IMR-90 (cell line): Measurements from ENCODE around the gene NDOR1. TPM values are rescaled to one million over a fixed set of nuclear protein-coding genes. Genes with fewer than 3 reads are reported as not detected.
A peak's percentile ranks its signal among the peaks of the same experiment; 100 is the strongest.

Source experiments
- ATAC-seq: fragments of 200-7000 bp; cut with Tn5 transposase; 2 replicates; pipeline ENCODE4 v1.9.1; 2020; ENCODE audit warnings: low read depth, mild to moderate bottlenecking, moderate library complexity
- Bru-seq: library from RNA; stranded (reverse); fragments of 400-500 nt; gene quantifications from one replicate; lab custom pipeline; 2021; lab: Mats Ljungman, UMichigan
- BruChase-seq, 2 experiments: library from RNA; stranded (reverse); fragments of 400-500 nt; gene quantifications; one replicate each; lab custom pipeline; 2021; lab: Mats Ljungman, UMichigan
- BruUV-seq: library from RNA; stranded (reverse); fragments of 400-500 nt; replicated peaks from 2 replicates; lab custom pipeline; 2021; lab: Mats Ljungman, UMichigan
- CTCF ChIA-PET: fragments of 300-600 bp; formaldehyde crosslinking; extraction: SDS; loops from one replicate; lab custom pipeline; 2021; ENCODE audit warnings: antibody characterized with exemption; lab: Yijun Ruan, JAX
- POLR2A ChIA-PET: fragments of 300-600 bp; sonication (Branson Sonifier 250); formaldehyde crosslinking; loops from one replicate; lab custom pipeline; 2022; ENCODE audit warnings: antibody characterized with exemption; ENCODE audit not compliant: unreplicated experiment; lab: Charles Lee
- DNase-seq: peaks from one replicate; pipeline ENCODE4 v3.0.0; 2013
- H2AFZ ChIP-seq: replicated peaks from 2 replicates; pipeline ENCODE3; 2013; ENCODE audit warnings: low read length, mild to moderate bottlenecking; ENCODE audit not compliant: poor library complexity
- H2AK5ac ChIP-seq: 2 replicates; pipeline ENCODE4 v1.6.1; 2013; ENCODE audit warnings: low read depth, low read length, inconsistent platforms
- H2AK9ac ChIP-seq: replicated peaks from 2 replicates; pipeline ENCODE3; 2013; ENCODE audit warnings: mild to moderate bottlenecking, low read depth, low read length, moderate library complexity; ENCODE audit not compliant: poor library complexity
- H2BK120ac ChIP-seq: 2 replicates; pipeline ENCODE4 v1.6.1; 2013; ENCODE audit warnings: low read depth, low read length, inconsistent platforms
- H2BK15ac ChIP-seq: 3 replicates; pipeline ENCODE4 v1.6.1; 2013; ENCODE audit warnings: low read depth, low read length, inconsistent platforms
- H2BK20ac ChIP-seq: 2 replicates; pipeline ENCODE4 v1.6.1; 2013; ENCODE audit warnings: low read depth, mild to moderate bottlenecking, inconsistent platforms, low read length, moderate library complexity
- H2BK5ac ChIP-seq: 2 replicates; pipeline ENCODE4 v1.6.1; 2013; ENCODE audit warnings: mild to moderate bottlenecking, low read depth, low read length, inconsistent platforms; ENCODE audit not compliant: poor library complexity, severe bottlenecking
- H3K14ac ChIP-seq: replicated peaks from 2 replicates; pipeline ENCODE4 v1.6.1; 2013; ENCODE audit warnings: low read depth, low read length, inconsistent platforms
- H3K18ac ChIP-seq: 2 replicates; pipeline ENCODE4 v1.6.1; 2013; ENCODE audit warnings: low read depth, low read length, control low read depth
- H3K23ac ChIP-seq: 2 replicates; pipeline ENCODE4 v1.6.1; 2013; ENCODE audit warnings: low read depth, low read length, inconsistent platforms
- H3K27ac ChIP-seq: 2 replicates; pipeline ENCODE4 v1.5.1; 2013; ENCODE audit warnings: mild to moderate bottlenecking, control low read depth, low read length; ENCODE audit not compliant: insufficient read depth
- H3K27me3 ChIP-seq: 2 replicates; pipeline ENCODE4 v1.6.1; 2013; ENCODE audit warnings: low read length; ENCODE audit not compliant: control insufficient read depth, insufficient read depth
- H3K36me3 ChIP-seq: 2 replicates; pipeline ENCODE4 v1.6.1; 2013; ENCODE audit warnings: low read length, mixed read lengths; ENCODE audit not compliant: control insufficient read depth, insufficient read depth
- H3K4ac ChIP-seq: 2 replicates; pipeline ENCODE4 v1.6.1; 2013; ENCODE audit warnings: low read depth, low read length, inconsistent platforms
- H3K4me1 ChIP-seq: 2 replicates; pipeline ENCODE4 v1.6.1; 2013; ENCODE audit warnings: low read length, mixed read lengths; ENCODE audit not compliant: control insufficient read depth, insufficient read depth
- H3K4me2 ChIP-seq: 2 replicates; pipeline ENCODE4 v1.6.1; 2013; ENCODE audit warnings: low read depth, mild to moderate bottlenecking, control low read depth, low read length, moderate library complexity
- H3K4me3 ChIP-seq: 2 replicates; pipeline ENCODE4 v1.5.1; 2013; ENCODE audit warnings: low read depth, mild to moderate bottlenecking, control low read depth, low read length, moderate library complexity; ENCODE audit not compliant: insufficient read depth
- H3K56ac ChIP-seq: 2 replicates; pipeline ENCODE4 v1.6.1; 2013; ENCODE audit warnings: low read length, inconsistent platforms; ENCODE audit not compliant: insufficient read depth; ENCODE audit errors: extremely low read depth
- H3K79me1 ChIP-seq, 2 experiments: 2 replicates each; pipeline ENCODE4 v1.6.1; 2013; ENCODE audit warnings: low read length in 2 of 2, inconsistent platforms in 1 of 2, low read depth in 1 of 2
- H3K9ac ChIP-seq: 2 replicates; pipeline ENCODE4 v1.6.1; 2013; ENCODE audit warnings: low read depth, low read length, control low read depth
- H3K9me1 ChIP-seq: 2 replicates; pipeline ENCODE4 v1.6.1; 2013; ENCODE audit warnings: low read length, inconsistent platforms; ENCODE audit not compliant: insufficient read depth
- H3K9me3 ChIP-seq: 2 replicates; pipeline ENCODE4 v1.6.1; 2013; ENCODE audit warnings: low read length; ENCODE audit not compliant: control insufficient read depth, insufficient read depth
- H4K20me1 ChIP-seq: 2 replicates; pipeline ENCODE4 v1.6.1; 2013; ENCODE audit warnings: low read length, inconsistent platforms; ENCODE audit not compliant: insufficient read depth
- H4K5ac ChIP-seq: 2 replicates; pipeline ENCODE4 v1.6.1; 2013; ENCODE audit warnings: mild to moderate bottlenecking, low read depth, low read length, control low read depth
- H4K8ac ChIP-seq, 2 experiments: 2 replicates each; pipeline ENCODE4 v1.6.1; 2013; ENCODE audit warnings: low read depth in 2 of 2, low read length in 2 of 2, control low read depth in 1 of 2, inconsistent platforms in 1 of 2
- H4K91ac ChIP-seq: 2 replicates; pipeline ENCODE4 v1.6.1; 2013; ENCODE audit warnings: low read depth, low read length, inconsistent platforms; ENCODE audit not compliant: insufficient read depth
- BHLHE40 ChIP-seq: fragments of 150-350 bp; IDR thresholded peaks from 2 replicates; pipeline ENCODE4 v1.6.1; 2016; ENCODE audit warnings: mild to moderate bottlenecking, low read depth, low read length
- CEBPB ChIP-seq: IDR thresholded peaks from 2 replicates; pipeline ENCODE4 v1.6.1; 2012; ENCODE audit warnings: low read depth, low read length, improper control_type of control experiment
- CHD1 ChIP-seq: IDR thresholded peaks from 2 replicates; pipeline ENCODE4 v1.6.1; 2012; ENCODE audit warnings: low read depth, low read length, improper control_type of control experiment
- CTCF ChIP-seq: conservative IDR thresholded peaks from 2 replicates; pipeline ENCODE4 v1.5.1; 2012; ENCODE audit warnings: mild to moderate bottlenecking, low read depth, low read length, improper control_type of control experiment
- ELK1 ChIP-seq: fragments of 150-350 bp; IDR thresholded peaks from 2 replicates; pipeline ENCODE4 v1.6.1; 2016; ENCODE audit warnings: low read depth, mild to moderate bottlenecking, low read length, moderate library complexity, borderline replicate concordance
- MAFK ChIP-seq: IDR thresholded peaks from 2 replicates; pipeline ENCODE4 v1.6.1; 2012; ENCODE audit warnings: low read depth, low read length, improper control_type of control experiment
- MAZ ChIP-seq: IDR thresholded peaks from 2 replicates; pipeline ENCODE4 v1.6.1; 2012; ENCODE audit warnings: low read depth, mild to moderate bottlenecking, low read length, improper control_type of control experiment, moderate library complexity, borderline replicate concordance
- MXI1 ChIP-seq: IDR thresholded peaks from 2 replicates; pipeline ENCODE4 v1.6.1; 2012; ENCODE audit warnings: low read depth, mild to moderate bottlenecking, low read length, moderate library complexity, borderline replicate concordance
- POLR2A ChIP-seq: IDR thresholded peaks from 2 replicates; pipeline ENCODE4 v1.6.1; 2012; ENCODE audit warnings: mild to moderate bottlenecking, low read depth, low read length
- RCOR1 ChIP-seq: IDR thresholded peaks from 2 replicates; pipeline ENCODE4 v1.6.1; 2012; ENCODE audit warnings: mild to moderate bottlenecking, low read length, improper control_type of control experiment; ENCODE audit not compliant: insufficient replicate concordance
- WGBS, 2 experiments: methylation state at CpG; one replicate each; pipeline versions ENCODE4 v1.1.5 to v1.1.7; 2013; ENCODE audit warnings: missing lambda C conversion rate in 2 of 2; ENCODE audit not compliant: insufficient read length in 1 of 2; ENCODE audit errors: extremely low coverage in 2 of 2; 5-methylcytosine and 5-hydroxymethylcytosine counted together
- dilution Hi-C: fragments of 300-500 bp; cut with HindIII; formaldehyde crosslinking; loops from one replicate; pipeline ENCODE4 v1.14.3; 2018; ENCODE audit warnings: low sequenced_read_pairs; ENCODE audit not compliant: unreplicated experiment
- in situ Hi-C: fragments of 300-500 bp; cut with MboI; formaldehyde crosslinking; loops from 3 replicates; pipeline ENCODE4 v1.14.3; 2019; ENCODE audit warnings: low sequenced_read_pairs, inconsistent platforms, mixed read lengths
- intact Hi-C: fragments of 100-400 bp; cut with micrococcal nuclease; formaldehyde crosslinking; loops from 2 replicates; pipeline ENCODE4 v1.10.0; 2022
- long read RNA-seq: library from polyadenylated mRNA; unstranded; transcript quantifications from one replicate; pipeline ENCODE4 v2.0.0, GENCODE V29; 2021; ENCODE audit not compliant: unreplicated experiment
- polyA plus RNA-seq, 3 experiments: library from polyadenylated mRNA; depleted of rRNA; stranded (reverse); fragments of >200 nt; gene quantifications; 2 replicates each; pipeline ENCODE4 v1.2.3, GENCODE V29; 2012; ENCODE audit warnings: low replicate concordance in 1 of 3
- total RNA-seq: library from RNA; depleted of rRNA; stranded (reverse); fragments of >200 nt; gene quantifications from 2 replicates; pipeline ENCODE4 v1.2.3, GENCODE V29; 2012; rRNA removed

Gene NDOR1
- 0.90 and 1.1 TPM in 2 replicates for total RNA-seq
- 10.6 and 14.0 TPM in 2 replicates for polyA plus RNA-seq (2012; rRNA removed)
- polyA plus RNA-seq (2012; cell fraction: cytosol; rRNA removed) = 4.5 and 5.9 TPM in 2 replicates
- polyA plus RNA-seq (2012; cell fraction: nucleus; rRNA removed; ENCODE audit: low replicate concordance) = 35.3 and 101 TPM in 2 replicates
- Bru-seq, nascent RNA = percentile 75 among the genes with signal in this experiment
- BruChase-seq, experiment 1, labeled RNA remaining after a 6-hour chase = percentile 87 among the genes with signal in this experiment
- BruChase-seq, experiment 2, labeled RNA remaining after a 2-hour chase = percentile 84 among the genes with signal in this experiment
- long read RNA-seq, partial matches to known transcripts = 2 of 11 reads
- long read RNA-seq, other reads (novel, unspliced or antisense) = 9 of 11 reads

GRCh38 chr9:137205126-137206069 is at the start of gene NDOR1, which contains the start of gene TMEM203:
TSS of gene NDOR1 (plus strand) at chr9:137205700. CDS start at chr9:137205778, 78 bp downstream.
TSS of gene TMEM203 (minus strand) at chr9:137205648. CDS start at chr9:137205414, 234 bp downstream.
- BruUV-seq = no TSS peak
- Histone ChIP-seq H4K5ac (peak within 1 kb of the TSS; percentile 76), H3K14ac (peak within 1 kb of the TSS; percentile 66), H4K20me1 (peaks cover 9% of the 10 kb centered on the region), H3K23ac (peak within 1 kb of the TSS; percentile 98), H2BK20ac (no peak within 1 kb of the TSS), H3K27me3 (no peaks in the 10 kb centered on the region), H3K4me2 (peak within 1 kb of the TSS; percentile 99), H3K4ac (peak within 1 kb of the TSS; percentile 89), H3K4me3 (peak within 1 kb of the TSS; percentile 93), H3K79me1 (peaks cover 45 to 63% of the 10 kb centered on the region in 2 experiments), H3K18ac (no peak within 1 kb of the TSS), H4K91ac (peak within 1 kb of the TSS; percentile 75), H2AK9ac (peak within 1 kb of the TSS; percentile 97), H3K27ac (peak within 1 kb of the TSS; percentile 85), H2BK15ac (no peak within 1 kb of the TSS), H2AFZ (peak within 1 kb of the TSS; percentile 97), H3K56ac (peak within 1 kb of the TSS; percentile 71), H4K8ac (peak within 1 kb of the TSS; percentile 94 to 98), H2BK5ac (peak within 1 kb of the TSS; percentile 41), H3K9me1 (0 out of 2 replicates have a peak, but pooled peaks cover 2% of the 10 kb centered on the region), H3K4me1 (peaks cover 10% of the 10 kb centered on the region), H2BK120ac (no peak within 1 kb of the TSS), H3K9ac (peak within 1 kb of the TSS; percentile 89), H3K9me3 (no peaks in the 10 kb centered on the region), H3K36me3 (peaks cover 8% of the 10 kb centered on the region), H2AK5ac (peak within 1 kb of the TSS; percentile 90)
- in situ Hi-C loops (no loop called here), intact Hi-C loops (no loop called here), dilution Hi-C loops (no loop called here)
- ATAC-seq (peak; percentile 53), DNase-seq (peak; percentile 77)
- ChIA-PET POLR2A (interaction anchor here (0.6 kb wide), 1 partner anchor 76 kb away, joined by 4 read pairs; no protein-coding TSS in a partner anchor), CTCF (no interaction called here)
- WGBS, 2 experiments = 0% methylated on average over 37 of the region's 98 CpGs; no CpG with 5 or more reads in 1 of the 2 experiments
- TF ChIP-seq POLR2A (peak; percentile 77), MAFK (no peak), RCOR1 (no peak), MXI1 (peak; percentile 85; the same call in 1 of the 2 replicates), ELK1 (no peak), BHLHE40 (no peak), CEBPB (no peak), CTCF (no peak), CHD1 (no peak), MAZ (peak; percentile 91; the same call in 1 of the 2 replicates)
